GF-D8 (cell line): ENCODE data around the gene CRMP1.

ENCODE experiments used
- DNase-seq: peaks from one replicate; lab custom pipeline; 2025; lab: John Stamatoyannopoulos, UW

Gene CRMP1

GRCh38 chr4:5796976-5797375, 95.9 kb downstream of the CRMP1 start:
- no peak for DNase-seq

GRCh38 chr4:5795580-5795979, 97.3 kb downstream of the CRMP1 start:
- DNase-seq = no peak

- no peak for DNase-seq
These were observed 99.4 kb downstream of the CRMP1 start for GRCh38 chr4:5793514-5793913.

DNA sequence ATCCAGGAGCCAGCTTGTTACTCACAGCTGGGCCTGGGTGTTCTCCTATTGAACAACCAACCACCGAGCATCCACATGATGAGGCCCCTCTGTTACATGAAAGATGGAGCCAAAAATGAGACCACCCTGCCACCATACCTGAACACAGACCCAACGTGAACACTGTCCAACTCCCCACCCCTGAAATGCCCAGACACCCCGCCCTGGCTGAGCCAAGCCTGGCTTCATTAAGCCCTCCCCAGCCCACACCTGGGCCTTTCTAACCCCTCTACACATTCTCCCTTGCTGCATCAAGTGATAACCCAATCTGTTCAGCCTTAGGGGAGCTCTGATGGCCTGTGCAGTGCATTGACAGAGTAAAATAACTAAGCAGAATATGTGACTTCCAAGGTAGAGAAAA, 101.2 kb downstream of the CRMP1 start:
- no peak for DNase-seq

GRCh38 chr4:5790546-5790857, 102.4 kb downstream of the CRMP1 start:
- DNase-seq = no peak

DNA sequence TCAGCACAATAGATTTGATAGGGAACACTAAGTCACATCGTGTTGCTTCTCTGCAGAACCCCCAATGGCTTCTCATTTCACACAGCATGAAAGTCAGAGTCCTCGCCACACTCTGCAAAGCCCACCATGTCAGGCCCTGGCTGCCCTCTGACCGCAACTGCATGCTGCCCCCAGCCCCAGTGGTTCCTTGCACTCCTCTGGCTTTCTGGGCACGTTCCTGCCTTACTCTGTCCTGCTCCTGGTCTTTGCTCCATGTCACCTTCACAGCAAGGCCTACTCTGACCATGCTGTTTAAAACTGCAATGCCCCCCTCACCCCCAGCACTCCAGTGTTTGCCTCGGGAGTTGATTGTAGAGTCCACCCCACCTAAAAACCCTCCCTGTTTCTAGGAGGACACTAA, 103.7 kb downstream of the CRMP1 start:
- no peak for DNase-seq

DNA sequence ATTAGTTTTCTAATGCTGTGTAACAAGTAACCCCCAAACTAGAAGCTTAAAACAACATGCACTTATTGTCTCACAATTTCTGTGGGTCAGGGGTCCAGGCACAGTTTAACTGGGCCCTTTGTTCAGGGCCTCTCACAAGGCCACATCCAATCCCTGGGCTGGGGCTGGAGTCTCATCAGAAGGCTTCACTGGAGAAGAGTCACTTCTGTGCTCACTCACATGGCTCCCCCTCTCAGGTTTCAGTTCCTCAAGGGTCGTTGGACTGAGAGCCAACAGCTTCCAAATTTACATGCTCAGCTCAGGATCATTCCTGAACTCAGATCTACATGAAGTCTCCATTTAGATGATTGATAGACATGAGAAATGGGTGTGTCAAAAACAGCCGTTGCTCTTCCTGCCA, 104.7 kb downstream of the CRMP1 start:
- DNase-seq = no peak

DNA sequence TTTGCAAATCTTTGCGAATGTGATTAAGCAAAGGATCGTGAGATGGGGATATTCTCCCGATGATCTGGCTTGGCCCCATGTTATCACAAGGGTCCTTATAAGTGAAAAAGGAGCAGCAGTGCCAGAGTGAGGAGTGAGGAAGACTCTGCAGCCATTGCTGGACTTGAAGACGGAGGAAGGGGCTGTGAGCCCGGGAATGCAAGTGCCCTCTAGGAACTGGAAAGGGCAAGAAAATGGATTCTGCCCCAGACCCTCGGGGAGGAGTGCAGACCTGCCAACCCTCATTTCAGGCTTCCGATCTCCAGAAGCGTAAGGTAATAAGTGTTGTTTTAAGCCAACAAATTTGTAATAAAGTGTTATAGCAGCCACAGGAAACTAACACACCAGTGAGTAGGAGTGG, 105.6 kb downstream of the CRMP1 start:
- DNase-seq = no peak

DNA sequence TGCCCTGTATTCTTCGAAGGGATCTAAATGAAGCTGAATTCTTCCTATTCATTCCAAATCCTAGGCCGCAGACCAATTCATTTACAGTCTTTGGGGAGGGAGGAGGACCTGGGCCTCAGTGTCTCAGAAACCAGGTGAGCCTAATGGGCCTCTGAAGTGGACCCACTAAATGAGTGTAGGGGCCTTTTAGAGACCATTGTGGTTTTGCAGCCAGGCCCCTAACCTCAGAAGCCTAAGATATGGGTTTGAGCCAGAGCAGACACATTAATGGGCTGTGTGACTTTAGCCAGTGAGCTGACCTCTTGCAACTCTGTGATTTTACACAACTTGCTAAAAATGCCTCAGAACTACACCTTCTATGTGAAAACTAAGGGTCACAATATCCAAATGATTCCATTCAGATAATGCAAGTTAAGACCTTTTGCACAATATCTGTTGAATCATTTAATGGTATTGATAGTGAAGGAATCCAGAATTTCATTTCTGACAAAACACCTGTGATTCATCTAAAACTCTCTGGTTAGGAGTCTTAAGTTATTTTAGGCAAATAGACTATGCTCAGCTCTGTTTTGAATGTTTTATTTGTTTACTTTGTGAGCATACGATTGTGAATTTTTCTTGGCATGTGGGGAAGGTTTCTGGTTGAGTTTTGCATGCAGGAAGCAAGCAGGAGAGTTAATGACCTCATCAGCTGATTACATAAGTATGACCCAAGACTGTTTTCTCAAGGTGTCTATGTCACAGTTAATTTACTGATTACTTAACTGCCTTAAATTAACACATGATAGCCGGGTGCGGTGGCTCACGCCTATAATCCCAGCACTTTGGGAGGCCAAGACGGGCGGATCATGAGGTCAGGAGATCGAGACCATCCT, 106.8 kb downstream of the CRMP1 start:
- DNase-seq = no peak

GRCh38 chr4:5784960-5785611, 107.8 kb downstream of the CRMP1 start:
- no peak for DNase-seq

GRCh38 chr4:5784021-5784420, 108.9 kb downstream of the CRMP1 start:
- DNase-seq = no peak

DNA sequence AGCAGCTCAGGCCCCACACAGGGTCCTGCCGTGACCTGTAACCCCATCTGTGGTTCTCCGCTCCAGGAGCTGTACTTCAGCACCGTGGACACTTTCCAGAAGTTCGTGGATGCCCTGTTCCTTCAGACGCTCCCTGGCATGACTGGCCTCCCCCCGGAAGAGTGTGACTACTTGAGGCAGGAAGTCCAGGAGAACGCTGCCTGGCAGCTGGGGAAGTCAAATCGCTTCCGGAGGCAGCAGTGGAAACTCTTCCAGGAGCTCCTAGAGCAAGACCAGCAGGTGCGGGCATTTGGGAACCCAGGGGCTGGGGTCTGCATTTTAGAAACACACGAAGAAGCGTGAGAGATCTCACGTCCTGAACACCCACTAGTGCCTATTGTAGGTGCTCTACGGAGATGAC, 109.4 kb downstream of the CRMP1 start:
- DNase-seq = no peak

DNA sequence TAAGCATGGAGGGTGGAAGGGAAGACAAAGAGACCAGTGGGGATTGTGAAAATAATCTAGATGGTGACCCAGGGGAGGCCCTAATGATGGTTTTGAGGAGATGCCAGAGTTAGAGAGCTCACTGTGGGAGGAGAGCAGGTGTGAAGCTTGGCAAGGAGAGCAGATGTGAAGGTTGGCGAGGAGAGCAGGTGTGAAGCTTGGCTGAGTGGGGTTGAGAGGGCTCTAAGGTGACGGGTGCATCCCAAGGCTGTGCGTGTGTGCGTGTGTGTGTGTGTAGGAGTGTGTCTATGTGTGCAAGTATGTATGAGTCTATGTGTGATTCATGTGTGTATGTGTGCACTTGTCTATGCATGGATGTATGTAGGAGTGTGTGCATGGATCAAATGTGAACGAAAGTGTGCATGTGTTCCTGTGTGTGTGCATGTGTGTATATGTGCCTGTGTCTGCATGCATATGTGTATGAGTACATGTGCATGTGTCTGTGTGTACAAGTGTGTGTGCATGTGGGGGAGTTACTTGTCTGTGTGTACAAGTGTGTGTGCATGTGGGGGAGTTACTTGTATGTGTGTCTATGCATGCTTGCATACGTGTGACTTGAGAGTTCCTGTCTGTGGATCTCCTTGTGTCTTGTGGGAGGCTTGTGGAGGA, 109.9 kb downstream of the CRMP1 start:
- no peak for DNase-seq

GRCh38 chr4:5781691-5782090, 111.2 kb downstream of the CRMP1 start:
- no peak for DNase-seq

DNA sequence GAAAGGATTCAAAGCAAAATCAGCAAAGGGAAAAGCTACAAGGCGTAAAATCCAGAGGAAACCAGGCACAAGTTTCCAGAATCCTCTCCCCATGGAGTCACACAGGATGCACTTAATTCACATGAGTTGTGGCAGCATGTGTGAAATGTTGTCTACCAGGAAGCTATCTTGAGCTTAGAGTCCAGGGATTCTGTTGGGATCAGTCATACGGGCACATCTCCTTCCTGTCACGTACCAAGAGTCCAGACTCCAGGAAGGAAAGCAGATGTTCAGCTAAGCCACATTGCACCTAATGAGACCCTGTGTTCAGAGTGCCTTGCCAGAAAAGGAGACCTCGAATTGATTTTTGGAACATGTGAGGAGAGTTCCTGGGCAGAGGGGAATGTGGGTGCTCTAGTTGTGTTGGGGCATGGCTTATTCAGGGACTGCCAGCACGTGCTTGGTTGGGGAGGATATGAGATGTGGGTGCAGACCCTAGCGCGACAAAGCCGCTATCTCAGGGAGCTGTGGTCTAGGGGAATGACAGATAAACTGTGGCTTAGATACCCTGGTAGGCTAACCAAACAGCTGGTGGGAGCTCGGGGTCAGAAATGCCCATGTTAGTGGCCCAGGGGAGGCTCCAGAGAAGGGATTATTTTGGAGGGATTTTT, 111.9 kb downstream of the CRMP1 start:
- no peak for DNase-seq

DNA sequence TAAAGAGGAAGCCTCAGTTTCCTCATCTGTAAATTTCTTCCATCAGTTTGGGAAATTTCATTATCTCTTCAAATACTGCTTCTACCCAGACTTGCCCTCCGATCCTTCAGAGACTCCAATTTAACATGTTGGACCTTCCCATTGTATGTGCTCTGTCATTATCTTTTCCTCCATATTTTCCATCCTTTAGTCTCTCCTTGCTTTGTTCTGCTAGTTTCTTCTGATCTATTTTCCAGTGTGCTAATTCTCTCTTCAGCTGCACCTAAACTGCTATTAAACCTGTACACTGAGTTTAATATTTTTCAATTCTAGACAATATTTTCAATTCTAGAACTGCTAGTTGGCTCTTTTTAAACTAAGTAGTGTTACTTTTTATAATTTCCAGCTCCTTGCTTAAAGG, 116.4 kb downstream of the CRMP1 start:
- no peak for DNase-seq

DNA sequence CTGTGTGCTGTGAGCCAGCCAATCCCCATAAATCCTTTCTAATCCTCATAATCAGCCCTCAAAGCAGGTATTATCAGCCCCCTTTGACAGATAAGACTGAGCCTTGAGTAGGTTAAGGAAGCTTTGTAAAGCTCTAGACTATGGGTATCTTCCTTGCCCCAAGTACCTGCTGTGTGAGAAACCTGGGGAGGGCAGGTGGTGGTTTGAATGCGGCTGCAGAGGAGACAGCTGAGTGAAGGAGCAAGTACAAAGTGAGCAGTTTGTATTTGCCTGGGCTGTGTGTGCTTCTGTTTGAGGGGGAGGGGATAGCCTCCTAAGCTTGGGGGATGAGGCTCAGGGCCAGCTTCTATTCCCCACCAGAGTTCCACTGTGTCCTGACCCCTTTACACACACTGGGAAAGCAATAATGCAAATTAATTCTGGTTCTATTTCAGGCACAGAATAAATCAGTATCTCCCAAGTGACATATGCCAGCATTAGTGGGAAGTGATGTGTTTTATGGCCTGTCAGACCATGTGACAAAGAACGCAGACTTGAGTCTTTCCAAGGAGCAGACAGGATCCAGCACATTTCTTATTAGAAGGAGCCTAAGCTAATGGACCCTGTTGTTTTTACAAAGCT, 118.4 kb downstream of the CRMP1 start:
- no peak for DNase-seq

GRCh38 chr4:5773271-5773555, 119.7 kb downstream of the CRMP1 start:
- no peak for DNase-seq

DNA sequence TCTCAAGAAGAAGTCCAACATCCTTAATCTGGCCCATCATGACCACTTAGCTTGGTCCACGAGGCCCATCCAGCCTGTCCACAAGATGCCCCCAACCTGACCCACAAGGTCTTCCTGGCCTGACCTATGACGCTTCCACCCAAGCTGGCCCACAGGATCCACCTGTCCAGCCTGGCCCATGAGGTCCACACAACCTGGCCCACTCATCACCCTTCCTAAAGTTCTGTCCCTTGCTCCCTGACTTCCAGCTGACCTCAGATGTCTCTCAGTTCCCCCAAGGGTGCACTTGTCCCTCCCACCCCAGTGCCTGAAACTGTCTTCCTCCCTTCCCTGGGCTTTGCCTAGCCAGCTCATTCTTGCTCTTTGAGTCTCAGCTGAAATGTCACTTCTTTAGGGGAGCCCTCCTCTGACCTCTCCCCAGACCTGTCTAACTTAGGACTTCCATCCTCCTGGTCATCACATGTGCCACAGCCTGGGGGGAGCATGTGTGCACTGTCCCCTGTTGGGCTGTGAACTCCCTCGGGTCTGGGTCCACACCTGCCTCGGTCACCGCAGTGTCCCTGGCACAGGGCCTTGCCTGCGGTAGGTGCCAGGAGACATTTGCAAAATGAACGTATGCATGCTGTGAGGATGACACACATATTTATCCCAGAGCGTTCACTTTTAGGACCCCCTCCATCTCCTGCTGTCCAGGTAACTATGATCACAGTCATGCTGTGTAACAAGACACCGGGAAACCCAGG, 120.2 kb downstream of the CRMP1 start:
- DNase-seq = no peak
